NCI-H2171 (cell line): Measurements from ENCODE around the gene CMIP.
"Not testable (repeated sequence)": the region's sequence is repeated elsewhere in the genome, so short reads cannot be mapped to it uniquely, and the experiment has no call there.

Experiments
- DNase-seq: peaks from one replicate; lab custom pipeline; 2025; lab: John Stamatoyannopoulos, UW

CMIP gene

DNA sequence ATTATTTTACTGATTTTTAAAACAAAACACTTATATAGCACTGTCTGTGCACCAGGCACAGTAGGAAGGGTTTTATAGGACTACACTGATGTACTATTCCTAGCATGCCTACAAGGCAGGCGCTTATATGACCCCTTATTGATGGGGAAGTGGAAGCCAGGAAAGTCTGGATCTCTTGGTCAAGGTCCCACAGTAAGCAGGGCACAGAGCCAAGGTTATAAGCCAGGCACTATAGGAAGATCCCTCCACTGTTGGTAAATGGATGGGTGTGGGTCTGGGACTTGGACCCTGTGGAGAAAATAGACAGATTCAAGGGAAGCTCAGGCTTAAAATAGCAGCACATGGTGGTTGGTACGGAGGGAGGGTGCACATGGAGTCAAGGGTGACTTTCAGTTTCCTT is 275.4 kb downstream of the CMIP start:
- DNase-seq, result no peak

DNA sequence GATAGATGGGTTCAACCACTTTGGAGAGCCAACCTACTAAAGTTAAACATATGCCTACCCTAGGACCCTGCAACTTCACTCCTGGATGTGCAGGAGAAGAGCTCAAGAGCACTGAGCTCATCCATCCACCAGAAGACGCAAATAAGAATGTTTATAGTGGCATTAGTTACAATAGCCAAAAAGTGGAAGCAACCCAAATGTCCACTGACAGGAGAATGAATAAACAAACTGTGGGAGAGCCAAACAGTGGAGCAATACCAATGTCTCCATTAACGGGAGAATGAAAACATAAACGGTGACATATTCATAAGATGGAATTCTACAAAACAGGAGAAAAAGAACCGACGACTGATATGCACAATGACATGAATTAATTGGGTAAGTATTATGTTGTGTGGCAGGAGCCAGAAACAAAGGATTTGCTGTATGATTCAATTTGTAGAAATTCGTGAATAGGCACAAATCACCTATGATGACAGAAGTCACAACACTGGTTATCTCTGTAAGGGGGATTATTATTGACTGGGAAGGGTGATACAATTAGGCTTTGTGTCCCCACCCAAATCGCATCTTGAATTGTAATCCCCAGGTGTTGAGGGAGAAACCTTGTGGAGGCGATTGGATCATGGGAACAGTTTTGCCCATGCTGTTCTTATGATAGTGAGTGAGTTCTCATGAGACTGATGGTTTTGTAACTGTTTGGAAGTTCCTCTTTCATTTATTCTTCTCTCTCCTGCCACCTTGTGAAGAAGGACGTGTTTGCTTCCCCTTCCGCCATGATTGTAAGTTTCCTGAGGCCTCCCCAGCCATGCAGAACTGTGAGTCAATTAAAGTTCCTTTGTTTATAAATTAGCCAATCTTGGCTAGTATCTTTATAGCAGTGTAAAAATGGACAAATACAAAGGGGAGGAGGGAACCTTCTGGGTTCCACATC is 276.6 kb downstream of the CMIP start:
- no peak for DNase-seq

DNA sequence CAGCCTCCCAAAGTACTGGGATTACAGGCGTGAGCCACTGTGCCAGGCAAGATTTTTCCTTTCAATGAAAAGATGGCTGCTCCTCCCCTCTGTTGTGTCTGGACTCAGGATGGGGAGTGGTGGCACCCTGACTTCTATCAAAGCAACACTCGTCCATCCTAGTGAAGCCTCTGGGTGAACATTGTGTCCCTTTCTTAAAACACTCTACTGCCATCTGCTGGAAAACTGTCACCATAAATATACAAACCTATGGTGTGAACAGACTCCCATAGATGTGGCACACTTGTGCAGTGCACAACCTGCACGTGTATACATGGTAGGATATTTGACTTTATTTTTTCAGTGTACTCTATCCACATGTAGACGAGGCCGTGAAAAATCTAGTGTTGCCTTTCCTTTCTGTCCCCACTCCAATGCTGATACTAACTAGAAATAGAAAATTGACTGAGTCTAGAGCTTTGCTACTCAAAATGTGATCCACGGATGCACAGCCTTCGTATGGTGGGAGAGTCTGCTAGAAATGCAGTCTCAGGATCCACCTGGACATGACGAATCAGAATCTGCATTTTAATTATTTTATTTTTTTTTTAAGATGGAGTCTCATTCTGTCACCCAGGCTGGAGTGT is 278.6 kb downstream of the CMIP start:
- DNase-seq, result peak; percentile 84

DNA sequence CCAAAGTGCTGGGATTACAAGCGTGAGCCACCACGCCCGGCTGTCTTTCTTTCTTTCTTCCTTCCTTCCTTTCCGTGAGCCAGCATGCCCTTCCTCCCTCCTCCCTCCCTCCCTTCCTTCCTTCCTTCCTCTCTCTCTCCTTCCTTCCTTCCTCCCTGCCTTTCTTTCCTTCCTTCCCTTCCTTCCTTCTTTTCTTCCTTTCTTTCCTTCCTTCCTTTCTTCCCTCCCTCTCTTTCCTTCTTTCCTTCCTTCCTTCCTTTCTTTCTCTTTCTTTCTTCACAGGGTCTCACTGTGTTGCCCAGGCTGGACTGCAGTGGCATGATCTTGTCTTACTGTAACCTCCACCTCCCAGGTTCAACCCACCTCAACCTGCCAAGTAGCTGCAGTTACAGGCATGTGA is 283.8 kb downstream of the CMIP start:
- DNase-seq, result no peak

DNA sequence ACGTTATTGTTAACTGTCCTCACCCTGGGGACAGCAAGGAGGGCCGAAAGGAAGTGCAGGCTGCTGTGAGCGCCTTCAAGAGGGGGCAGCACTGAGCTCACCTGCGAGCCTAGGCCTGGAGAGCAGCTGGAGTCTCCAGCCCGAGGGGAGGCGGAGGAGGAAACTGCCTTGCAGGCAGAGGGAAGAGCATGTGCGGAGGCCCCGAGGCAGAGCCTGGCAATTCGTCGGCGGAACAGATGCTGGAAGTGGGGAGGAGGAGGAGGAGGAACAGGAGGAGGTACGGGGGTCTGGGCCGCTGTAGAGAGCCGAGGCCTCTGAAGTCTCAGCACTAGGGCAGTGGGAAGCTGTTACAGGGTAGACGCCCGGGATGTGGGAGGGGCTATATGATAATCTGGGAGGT is 284.8 kb downstream of the CMIP start:
- no peak for DNase-seq

DNA sequence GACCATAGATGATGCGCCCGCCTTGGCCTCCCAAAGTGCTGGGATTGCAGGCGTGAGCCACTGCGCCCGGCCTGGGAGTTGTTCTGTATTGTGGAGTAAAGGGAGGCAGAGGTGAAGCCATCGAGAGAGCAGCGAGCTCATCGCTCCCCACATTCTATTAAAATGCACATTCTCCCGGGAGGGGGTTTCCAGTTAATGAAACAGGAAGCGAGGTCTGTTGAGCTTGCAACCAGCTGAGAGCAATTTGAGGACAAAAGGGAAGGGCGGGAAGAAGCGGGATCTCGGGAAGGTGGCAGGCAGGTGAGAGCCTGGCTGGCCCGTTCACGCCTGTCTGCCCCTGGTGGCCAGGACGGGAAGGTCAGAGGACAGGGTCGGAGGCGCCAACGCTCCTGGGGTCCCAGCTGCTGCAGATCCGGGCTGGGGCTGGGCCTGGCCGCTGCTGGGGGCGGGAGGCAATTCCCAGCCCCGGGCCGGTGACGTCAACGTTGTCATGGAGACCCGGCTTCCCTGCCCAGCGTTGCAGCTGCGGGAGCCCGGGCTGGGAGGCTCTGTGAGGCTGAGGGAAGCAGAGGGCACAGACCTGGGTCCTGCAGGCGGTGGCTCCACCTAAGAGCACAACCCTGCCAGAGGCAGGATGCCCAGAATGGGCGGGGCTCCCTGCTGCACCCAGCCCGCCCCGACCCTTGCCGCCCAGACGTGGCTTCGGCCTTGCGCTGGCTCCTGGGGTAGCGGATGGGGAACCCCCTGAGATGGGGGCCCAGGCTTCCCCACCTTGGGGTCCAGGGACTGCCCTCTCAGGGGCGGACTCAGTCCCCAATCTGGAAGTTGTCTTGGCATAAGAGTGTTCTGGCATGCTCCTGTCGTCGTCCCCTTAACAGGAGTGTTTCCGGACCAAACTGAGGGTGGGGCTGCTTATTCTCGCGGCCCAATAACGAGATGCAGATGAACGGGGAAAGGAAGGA is 285.8 kb downstream of the CMIP start:
- DNase-seq, result peak; percentile 91

DNA sequence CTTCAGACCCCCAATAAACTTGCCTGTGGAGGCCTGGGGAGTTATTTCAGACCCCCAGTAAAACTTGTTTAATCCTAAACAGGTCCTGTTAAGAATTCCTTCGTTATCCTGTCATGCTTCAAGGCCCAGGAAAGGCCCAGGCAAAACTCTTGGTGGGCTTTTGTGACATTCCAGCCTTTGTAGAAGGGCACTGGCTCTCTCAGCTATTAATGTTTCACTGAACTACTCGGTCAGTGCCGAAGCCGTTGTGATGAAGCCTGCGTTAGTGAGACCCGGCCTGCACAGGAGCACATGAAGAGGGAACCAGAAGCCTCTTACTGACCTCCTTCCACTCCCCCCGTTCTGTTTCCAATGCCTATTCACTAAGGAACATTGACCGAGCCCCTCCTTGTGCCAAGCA is 287.0 kb downstream of the CMIP start:
- DNase-seq, result no peak

DNA sequence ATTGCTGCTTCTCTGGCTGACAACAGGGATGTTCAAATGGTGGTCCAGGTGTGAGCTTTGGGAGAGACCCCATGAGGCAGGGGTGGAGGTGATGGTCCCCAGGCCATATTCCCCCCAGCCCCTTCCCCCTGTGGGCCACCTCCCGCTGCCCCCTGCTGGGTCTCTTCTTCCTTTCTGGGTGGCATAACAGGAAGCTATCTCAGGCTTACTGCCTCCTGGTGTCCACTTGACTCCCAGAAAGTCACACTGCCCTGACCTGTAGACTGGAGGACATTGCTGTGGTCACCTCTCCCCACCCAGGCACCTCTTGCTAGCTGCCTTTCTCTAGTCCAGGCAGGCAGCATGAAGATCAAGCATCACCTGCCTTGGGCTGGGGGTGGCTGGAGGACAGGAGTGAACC is 288.1 kb downstream of the CMIP start:
- no peak for DNase-seq

DNA sequence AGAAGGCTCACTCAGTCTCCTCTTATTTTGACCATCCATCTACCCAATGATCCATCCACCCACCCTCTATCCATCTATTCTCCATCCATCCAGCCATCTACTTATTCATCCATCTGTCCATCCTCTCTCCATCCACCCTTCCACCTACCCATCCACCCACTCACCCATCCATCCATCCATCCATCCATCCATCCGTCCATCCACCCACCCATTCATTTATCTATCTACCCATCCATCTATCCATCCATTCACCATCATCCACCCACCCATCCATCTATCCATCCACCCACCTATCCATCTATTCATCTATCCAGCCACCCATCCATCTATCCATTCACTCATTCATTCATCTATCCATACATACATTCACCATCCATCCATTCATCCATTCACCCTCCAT is 288.7 kb downstream of the CMIP start:
- no peak for DNase-seq

DNA sequence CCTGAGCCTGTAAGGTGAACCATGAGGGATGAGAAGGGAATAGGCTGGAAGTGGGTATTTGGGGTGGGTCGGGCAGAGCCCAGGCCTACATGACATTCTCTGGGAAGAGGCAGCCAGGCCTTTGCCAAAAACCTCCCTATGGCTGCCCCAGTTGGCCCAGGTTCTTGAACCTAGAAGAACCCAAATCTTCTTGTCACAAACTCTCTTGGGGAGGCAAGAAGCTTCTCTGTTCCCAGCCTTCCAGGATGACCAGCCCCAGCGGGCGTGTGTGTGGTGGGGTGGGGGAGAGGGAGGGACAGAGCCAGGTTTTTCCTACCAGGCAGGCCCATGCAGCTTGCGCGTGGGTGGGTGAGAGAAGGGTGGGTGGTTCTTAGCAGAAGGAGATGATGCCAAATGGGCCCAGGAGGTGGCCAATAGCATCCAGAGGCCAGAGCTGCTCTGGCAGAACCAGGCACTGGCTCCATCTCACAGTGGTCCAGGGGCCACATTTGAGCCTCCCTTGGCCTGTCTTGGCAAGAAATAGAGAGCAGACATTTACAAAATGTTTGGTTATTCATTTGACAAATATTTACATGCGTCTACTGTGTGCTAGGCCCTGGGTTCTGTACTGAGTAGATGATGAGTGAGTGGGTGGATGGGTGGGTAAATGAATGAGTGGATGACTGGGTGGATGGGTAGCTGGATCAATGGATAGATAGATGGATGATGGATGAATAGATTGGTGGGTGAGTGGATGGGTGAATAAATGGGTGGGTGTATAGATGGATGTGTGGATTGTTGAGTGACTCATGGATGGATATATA is 290.2 kb downstream of the CMIP start:
- no peak for DNase-seq

DNA sequence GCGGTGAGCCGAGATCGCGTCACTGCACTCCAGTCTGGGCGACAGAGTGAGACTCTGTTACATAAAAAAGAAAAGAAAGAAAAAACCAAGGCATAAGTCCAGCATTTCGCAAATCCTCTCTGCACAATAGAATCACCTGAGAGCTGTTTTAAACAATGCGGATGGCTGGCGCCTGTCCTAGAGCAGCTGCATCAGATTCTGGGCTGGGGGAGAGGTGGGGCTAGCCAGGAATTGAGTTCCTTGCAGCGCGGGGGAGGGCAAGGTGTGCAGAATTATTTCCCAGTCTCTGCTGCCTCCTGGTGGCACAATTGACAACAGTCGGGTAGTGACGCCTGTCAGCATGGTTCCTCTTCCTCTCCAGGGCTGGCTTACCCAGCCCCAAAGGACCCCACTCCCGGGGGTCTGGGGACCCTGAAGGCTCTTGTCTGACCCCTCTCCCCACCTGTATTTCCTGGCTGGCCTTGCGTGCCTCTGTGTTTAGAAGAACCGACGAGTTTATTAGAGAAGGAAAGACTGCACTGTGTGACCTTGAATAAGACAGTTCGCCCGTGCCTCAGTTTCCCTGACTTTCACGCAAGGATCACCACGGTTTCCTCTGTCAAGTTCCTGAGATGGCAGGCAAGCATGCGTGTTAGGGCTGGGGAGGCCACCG is 293.4 kb downstream of the CMIP start:
- peak; percentile 77 for DNase-seq

DNA sequence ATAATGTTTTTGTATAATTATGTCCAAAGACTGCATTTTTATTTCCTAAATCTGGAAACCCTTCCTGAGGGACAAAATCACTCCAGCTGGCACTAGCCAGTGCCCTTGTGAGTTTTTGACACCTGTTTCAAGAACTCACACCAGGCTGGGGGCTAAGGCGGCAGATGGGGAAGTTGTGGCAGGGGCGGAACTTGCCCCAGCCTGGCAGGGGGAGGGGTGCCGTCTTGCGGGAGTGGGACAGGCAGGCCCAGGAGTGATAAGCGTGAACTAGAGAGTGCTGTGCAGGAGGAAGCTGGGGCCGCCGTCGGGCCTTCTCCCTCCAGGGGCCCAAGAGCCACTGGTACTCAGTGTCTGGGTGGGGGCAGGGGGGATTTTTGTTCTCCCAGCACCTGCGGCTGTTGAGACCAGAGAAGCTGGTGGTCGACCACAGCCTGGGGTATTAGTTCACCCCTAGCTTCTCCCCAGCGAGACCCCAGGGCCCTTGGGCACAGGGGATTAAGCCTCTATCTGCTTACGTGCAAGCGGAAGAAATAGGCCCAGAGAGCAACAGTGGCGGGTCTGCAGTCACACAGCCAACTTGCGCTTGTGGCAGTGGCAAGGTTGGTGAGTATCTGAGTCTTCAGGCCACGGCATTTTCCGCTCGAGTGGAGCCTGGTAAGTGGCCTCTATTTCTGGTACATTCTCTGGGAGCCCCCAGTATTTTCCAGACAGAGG is 294.3 kb downstream of the CMIP start:
- DNase-seq, result peak; percentile 12

DNA sequence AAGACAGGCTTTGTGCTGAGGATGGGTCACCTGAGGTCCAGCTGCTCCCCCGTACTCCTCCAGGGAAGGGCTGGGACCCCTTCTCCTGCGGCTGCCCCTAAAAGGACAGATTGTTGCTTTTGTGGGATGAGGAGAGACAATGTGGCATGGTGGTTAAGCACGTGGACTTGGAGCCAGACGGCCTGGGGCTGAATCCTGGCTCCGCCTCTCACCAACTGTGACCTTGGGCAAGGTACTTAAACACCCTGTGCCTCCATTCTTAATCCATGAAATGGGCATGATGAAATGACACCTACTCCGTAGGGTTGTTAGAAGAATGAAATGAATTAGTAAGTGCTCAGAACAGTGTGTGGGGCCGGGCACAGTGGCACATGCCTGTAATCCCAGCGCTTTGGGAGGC is 294.9 kb downstream of the CMIP start:
- DNase-seq, result no peak

DNA sequence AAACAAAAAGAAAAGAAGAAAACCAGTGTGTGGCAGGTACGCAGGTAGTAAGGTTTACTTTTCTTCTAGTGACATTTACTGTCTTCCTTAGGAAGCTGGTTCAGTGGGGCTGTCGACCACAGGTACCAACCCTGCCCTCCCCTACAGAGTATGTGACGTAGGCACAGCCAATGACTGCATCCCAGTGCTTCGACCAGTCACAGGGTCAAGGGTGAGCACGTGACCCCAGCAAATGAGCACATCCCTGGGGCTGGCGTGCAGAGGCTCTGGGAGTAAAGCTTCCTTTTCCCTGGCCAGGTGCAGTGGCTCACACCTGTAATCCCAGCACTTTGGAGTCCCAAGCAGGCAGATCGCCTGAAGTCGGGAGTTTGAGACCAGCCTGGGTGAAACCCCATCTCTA is 295.6 kb downstream of the CMIP start:
- no peak for DNase-seq

DNA sequence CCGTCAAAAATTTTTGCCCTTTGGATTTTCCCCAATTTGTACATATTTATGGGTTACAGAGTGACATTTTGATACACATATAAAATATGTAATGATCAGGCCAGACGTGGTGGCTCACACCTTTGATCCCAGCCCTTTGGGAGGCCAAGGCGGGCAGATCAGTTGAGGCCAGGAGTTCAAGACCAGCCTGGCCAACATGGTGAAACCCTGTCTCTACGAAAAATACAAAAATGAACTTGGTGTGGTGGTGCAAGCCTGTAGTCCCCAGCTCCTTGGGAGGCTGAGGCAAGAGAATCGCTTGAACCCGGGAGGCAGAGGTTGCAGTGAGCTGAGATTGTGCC is 296.8 kb downstream of the CMIP start:
- DNase-seq, result not testable (repeated sequence)

DNA sequence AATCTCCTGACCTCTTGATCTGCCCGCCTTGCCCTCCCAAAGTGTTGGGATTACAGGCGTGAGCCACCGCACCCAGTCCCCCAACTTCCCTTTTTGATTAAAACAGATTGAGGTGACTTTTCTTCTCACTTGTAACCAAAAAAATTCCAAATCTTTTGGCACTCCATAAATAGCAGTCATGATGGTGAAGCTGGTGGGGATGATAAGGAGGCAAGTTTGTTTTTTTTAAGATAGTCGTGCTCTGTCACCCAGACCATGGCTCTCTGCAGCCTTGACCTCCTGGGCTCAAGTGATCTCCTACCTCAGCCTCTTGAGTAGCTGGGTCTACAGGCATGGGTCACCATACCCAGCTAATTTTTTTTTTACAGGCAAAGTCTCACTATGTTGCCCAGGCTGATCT is 299.8 kb downstream of the CMIP start:
- no peak for DNase-seq

DNA sequence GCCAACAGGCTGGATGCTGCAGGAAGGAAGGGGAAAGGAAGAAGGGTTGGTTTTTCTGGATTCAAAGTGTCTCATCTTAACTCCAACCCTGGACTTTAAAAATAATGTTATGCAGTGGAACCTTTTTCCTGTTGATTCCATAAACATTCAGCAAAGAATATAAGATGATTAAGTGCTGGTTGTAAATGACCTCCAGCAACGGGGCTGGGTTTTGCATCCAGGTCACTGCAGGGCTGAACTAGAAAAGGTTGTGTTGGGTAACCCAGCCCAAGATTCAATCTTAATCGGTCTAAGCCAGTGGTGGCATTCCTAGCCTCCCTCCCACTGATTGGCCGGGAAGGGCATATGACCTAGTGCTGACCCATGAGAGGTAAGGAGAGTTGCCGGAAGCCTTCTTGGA is 300.3 kb downstream of the CMIP start:
- DNase-seq, result no peak

DNA sequence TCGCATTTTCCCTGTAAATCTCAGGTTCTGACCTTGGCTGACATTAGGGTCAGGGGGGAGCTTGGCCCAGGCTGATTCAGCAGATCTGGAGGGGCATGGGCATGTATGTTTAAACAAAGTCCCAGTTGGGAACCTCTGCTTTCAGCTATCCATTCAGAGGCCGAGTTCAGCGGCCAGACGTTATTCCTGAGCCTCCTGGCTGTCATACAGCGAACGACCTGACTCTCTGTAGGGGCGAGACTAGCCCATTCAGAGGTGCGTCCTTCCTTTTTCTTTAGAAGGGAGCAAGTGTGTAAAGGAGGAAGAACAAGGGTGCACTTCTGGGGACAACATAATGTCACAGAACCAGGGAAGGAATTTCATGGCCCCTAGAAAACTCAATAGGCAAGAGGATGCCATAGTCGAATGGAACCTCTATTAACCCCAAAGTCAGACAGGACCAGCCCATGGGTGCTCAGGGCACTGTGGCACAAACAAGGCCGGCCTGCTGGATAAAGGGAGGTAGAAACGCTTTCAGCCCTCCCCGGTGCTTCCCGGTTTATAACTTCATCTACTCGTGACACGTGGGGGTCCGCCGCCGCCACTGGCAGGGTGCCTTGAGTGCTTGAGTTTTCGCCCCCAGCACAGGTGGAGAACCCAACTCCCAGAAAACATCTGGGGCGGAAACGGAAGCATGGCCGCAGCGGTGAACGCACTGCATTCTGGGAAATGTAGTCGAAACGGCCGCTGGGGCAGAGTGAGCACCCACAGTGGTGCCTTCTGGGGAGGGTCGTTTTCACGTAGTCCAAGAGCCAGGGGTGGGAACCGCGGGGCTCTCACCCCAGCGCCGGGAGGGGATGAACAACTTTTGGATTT is 301.3 kb downstream of the CMIP start:
- DNase-seq, result peak; percentile 55

DNA sequence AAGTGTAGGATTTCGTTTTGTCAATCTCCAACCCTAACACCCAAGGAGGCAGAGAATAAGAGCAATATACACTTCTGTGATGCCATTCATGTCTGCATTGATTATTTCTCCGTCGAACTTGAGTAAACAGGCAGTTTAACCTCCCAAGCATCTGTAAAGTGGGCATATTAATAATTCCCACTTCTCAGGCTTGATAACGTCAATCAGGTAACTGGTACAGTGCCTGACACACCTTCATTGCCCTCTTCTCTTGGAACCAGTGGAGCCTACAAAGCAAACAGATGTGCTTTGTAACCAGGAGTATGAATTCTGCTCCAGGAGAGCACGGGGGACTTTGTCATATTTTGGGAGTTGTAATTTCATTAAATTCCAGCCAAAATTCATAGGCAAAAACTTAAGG is 302.0 kb downstream of the CMIP start:
- DNase-seq, result no peak
